H1 (cell line): Measurements from ENCODE around the gene TMEM254. TPM values are rescaled to one million over a fixed set of nuclear protein-coding genes. Genes with fewer than 3 reads are reported as not detected.

Source experiments
- BRCA1 ChIP-seq: IDR thresholded peaks from 2 replicates; pipeline ENCODE4 v1.6.1; 2012; ENCODE audit warnings: low read depth, low read length, improper control_type of control experiment
- CBX5 ChIP-seq: fragments of 300-800, 300-1000 bp; sonication (generic); IDR thresholded peaks from 2 replicates; pipeline ENCODE4 v1.7.1; 2016; ENCODE audit warnings: antibody characterized with exemption, low read length, low read depth
- CREB1 ChIP-seq: IDR thresholded peaks from 2 replicates; pipeline ENCODE4 v1.6.1; 2012; ENCODE audit warnings: inconsistent platforms
- CTBP2 ChIP-seq: IDR thresholded peaks from 2 replicates; pipeline ENCODE4 v1.7.0; 2011; ENCODE audit warnings: borderline replicate concordance, mild to moderate bottlenecking, moderate library complexity, mixed read lengths, low read length; ENCODE audit not compliant: insufficient read depth, insufficient read length
- EGR1 ChIP-seq: IDR thresholded peaks from 2 replicates; pipeline ENCODE4 v1.6.1; 2011; ENCODE audit warnings: low read depth, low read length, borderline replicate concordance
- EP300 ChIP-seq, 2 experiments: IDR thresholded peaks; 1 replicate in 1 of 2; 2 replicates in 1 of 2; pipeline ENCODE4 v1.6.1; 2011 to 2012; ENCODE audit warnings: low read depth in 2 of 2, low read length in 2 of 2, mild to moderate bottlenecking in 2 of 2, borderline replicate concordance in 1 of 2, inconsistent platforms in 1 of 2, moderate library complexity in 1 of 2
- EZH2 ChIP-seq: fragments of 200-600 bp; sonication (generic); IDR thresholded peaks from 2 replicates; pipeline ENCODE4 v1.7.1; 2012; ENCODE audit warnings: low read depth, mild to moderate bottlenecking, moderate library complexity, low read length, inconsistent platforms; ENCODE audit not compliant: severe bottlenecking
- FOSL1 ChIP-seq: IDR thresholded peaks from 2 replicates; pipeline ENCODE4 v1.6.1; 2011; ENCODE audit warnings: mild to moderate bottlenecking, low read depth, low read length, moderate library complexity; ENCODE audit not compliant: insufficient read depth
- GTF2F1 ChIP-seq: IDR thresholded peaks from 2 replicates; pipeline ENCODE4 v1.6.1; 2012; ENCODE audit warnings: low read depth, low read length, improper control_type of control experiment, borderline replicate concordance
- JUN ChIP-seq: IDR thresholded peaks from 2 replicates; pipeline ENCODE4 v1.6.1; 2011; ENCODE audit warnings: low read depth, mild to moderate bottlenecking, improper control_type of control experiment, low read length
- MAFK ChIP-seq: IDR thresholded peaks from 2 replicates; pipeline ENCODE4 v1.6.1; 2012; ENCODE audit warnings: low read depth, mild to moderate bottlenecking, improper control_type of control experiment, low read length
- NANOG ChIP-seq: IDR thresholded peaks from 2 replicates; pipeline ENCODE4 v1.6.1; 2011; ENCODE audit warnings: low read length, low read depth, mild to moderate bottlenecking, inconsistent platforms; ENCODE audit not compliant: insufficient read depth, poor library complexity, severe bottlenecking
- RBBP5 ChIP-seq: IDR thresholded peaks from 2 replicates; pipeline ENCODE4 v1.7.1; 2012; ENCODE audit warnings: low read depth, mild to moderate bottlenecking, inconsistent platforms, low read length, moderate library complexity, borderline replicate concordance
- RXRA ChIP-seq: IDR thresholded peaks from 2 replicates; pipeline ENCODE4 v1.6.1; 2011; ENCODE audit warnings: low read depth, mild to moderate bottlenecking, low read length, moderate library complexity; ENCODE audit not compliant: insufficient read depth
- SIRT6 ChIP-seq: IDR thresholded peaks from one replicate; pipeline ENCODE4 v1.7.1; 2012; ENCODE audit warnings: low read length, inconsistent platforms
- SP4 ChIP-seq: IDR thresholded peaks from 2 replicates; pipeline ENCODE4 v1.6.1; 2012; ENCODE audit warnings: low read length, inconsistent platforms
- SUZ12 ChIP-seq: fragments of 200-600 bp; sonication (generic); IDR thresholded peaks from 2 replicates; pipeline ENCODE4 v1.6.1; 2012; ENCODE audit warnings: mild to moderate bottlenecking, inconsistent platforms, low read length, moderate library complexity, mixed read lengths
- TEAD4 ChIP-seq: IDR thresholded peaks from 2 replicates; pipeline ENCODE4 v1.6.1; 2012; ENCODE audit warnings: low read depth, low read length, inconsistent platforms, mixed read lengths
- ZNF274 ChIP-seq: IDR thresholded peaks from 2 replicates; pipeline ENCODE4 v1.7.0; 2012; ENCODE audit warnings: low read length, borderline replicate concordance; ENCODE audit errors: extremely low read depth
- polyA plus RNA-seq, 7 experiments: library from polyadenylated mRNA; depleted of rRNA in 3 of 7; stranded (reverse) in 5 of 7; unstranded in 2 of 7; fragments of >200 nt in 5 of 7; fragments of 200-250 nt in 2 of 7; gene quantifications; 1 replicate in 5 of 7; 2 replicates in 1 of 7; 4 replicates in 1 of 7; pipeline versions ENCODE4 v1.2.1 to v1.2.3, GENCODE V29; 2011 to 2013; ENCODE audit warnings: missing spikeins in 2 of 7, mixed read lengths in 2 of 7
- total RNA-seq: library from RNA; stranded (reverse); fragmentation: NEBNext Ultra II Directional; extraction: Animal tissue kit (Norgen Biotek cat#: 25700); gene quantifications from 2 replicates; pipeline ENCODE4 v1.2.1, GENCODE V29; 2021
- TF ChIP-seq, protein P1 (sequence below): IDR thresholded peaks from 2 replicates; pipeline ENCODE4 v1.6.1; 2012; ENCODE audit warnings: inconsistent platforms
- TF ChIP-seq, protein P2 (sequence below): IDR thresholded peaks from 2 replicates; pipeline ENCODE4 v1.6.1; 2012; ENCODE audit warnings: inconsistent platforms
- TF ChIP-seq, protein P3 (sequence below): IDR thresholded peaks from 2 replicates; pipeline ENCODE4 v1.6.1; 2011; ENCODE audit warnings: low read depth, mild to moderate bottlenecking, low read length; ENCODE audit not compliant: insufficient read depth

The TMEM254 gene
- total and polyA plus RNA-seq, 2 of the 8 experiments (the other 6 are each of a cell fraction or from before 2014, with no cell fraction given), result 26.9 to 61.2 TPM

DNA sequence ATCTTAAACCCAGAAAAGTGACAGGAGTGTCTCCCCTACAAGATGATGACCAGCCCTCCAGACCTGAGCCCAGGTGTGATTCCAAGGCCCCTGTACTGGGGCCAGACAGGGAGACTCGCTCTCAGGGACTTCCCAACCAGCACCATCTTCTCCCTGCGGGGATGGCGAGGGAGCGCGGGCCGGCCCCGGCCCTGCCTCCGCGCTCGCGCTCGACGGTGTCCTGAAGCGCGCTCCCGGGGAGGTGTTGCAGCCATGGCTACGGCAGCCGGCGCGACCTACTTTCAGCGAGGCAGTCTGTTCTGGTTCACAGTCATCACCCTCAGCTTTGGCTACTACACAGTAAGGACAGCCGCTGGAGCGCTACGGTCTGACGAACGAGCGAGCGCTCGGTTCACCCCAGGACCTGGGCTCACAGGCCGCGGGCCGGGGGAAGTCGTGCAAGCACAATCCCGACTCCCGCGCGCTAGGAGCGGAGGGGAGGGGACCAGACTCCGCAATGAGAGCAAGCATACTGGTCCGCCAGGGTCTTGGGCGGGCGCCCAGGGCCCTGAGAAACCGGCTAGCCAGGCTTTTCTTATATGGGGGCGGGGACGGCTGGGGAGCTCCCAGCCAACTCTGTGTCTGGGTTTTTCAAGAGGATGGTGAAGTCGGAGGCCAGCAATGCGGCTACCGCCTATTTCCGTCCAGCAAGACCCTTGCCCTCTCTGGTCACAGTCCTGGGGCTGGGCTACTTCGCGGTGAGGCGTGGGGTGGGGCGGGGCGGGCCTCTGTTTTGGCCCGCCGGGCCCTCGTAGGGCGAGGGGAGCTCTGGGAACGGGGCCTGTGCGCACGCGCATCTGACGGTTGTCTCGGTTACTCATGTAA, at the start of gene TMEM254 (continued):
- TF ChIP-seq, protein P1, sequence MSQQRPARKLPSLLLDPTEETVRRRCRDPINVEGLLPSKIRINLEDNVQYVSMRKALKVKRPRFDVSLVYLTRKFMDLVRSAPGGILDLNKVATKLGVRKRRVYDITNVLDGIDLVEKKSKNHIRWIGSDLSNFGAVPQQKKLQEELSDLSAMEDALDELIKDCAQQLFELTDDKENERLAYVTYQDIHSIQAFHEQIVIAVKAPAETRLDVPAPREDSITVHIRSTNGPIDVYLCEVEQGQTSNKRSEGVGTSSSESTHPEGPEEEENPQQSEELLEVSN, result no peak
- TF ChIP-seq ZNF274, result no peak
- TF ChIP-seq CREB1, result peak; percentile 30; the same call in 1 of the 2 replicates
- TF ChIP-seq, protein P2, sequence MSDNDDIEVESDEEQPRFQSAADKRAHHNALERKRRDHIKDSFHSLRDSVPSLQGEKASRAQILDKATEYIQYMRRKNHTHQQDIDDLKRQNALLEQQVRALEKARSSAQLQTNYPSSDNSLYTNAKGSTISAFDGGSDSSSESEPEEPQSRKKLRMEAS, result peak; percentile 40; the same call in 1 of the 2 replicates
- no peak for TF ChIP-seq SP4
- TF ChIP-seq EZH2, result no peak
- no peak for TF ChIP-seq EGR1
- TF ChIP-seq SIRT6, result no peak
- no peak for TF ChIP-seq FOSL1
- TF ChIP-seq EP300 (IDR thresholded peaks at IDR 0.05; ENCODE audit: borderline replicate concordance in 1 of 2, low read depth in 2 of 2, low read length in 2 of 2), result no peak
- TF ChIP-seq JUN, result no peak
- no peak for TF ChIP-seq NANOG
- TF ChIP-seq MAFK, result no peak
- TF ChIP-seq CBX5, result no peak
- TF ChIP-seq GTF2F1, result no peak
- no peak for TF ChIP-seq BRCA1
- TF ChIP-seq RBBP5, result peak; percentile 92
- TF ChIP-seq TEAD4, result no peak
- no peak for TF ChIP-seq CTBP2
- TF ChIP-seq, protein P3, sequence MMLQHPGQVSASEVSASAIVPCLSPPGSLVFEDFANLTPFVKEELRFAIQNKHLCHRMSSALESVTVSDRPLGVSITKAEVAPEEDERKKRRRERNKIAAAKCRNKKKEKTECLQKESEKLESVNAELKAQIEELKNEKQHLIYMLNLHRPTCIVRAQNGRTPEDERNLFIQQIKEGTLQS, result no peak
- no peak for TF ChIP-seq SUZ12
- TF ChIP-seq RXRA, result no peak
